HG02678 (cell line): ENCODE results near the gene XYLT1.
"Not testable (repeated sequence)": the region's sequence is repeated elsewhere in the genome, so short reads cannot be mapped to it uniquely, and the experiment has no call there.

Experiments used
- ATAC-seq: cut with Tn5 transposase; IDR thresholded peaks from one replicate; pipeline ENCODE4 v1.9.1; 2021; ENCODE audit warnings: mild to moderate bottlenecking, moderate library complexity; ENCODE audit not compliant: unreplicated experiment

Gene XYLT1

GRCh38 chr16:17342031-17342430 lies 128.7 kb downstream of the XYLT1 start:
- ATAC-seq: no peak

GRCh38 chr16:17340804-17341203 lies 130.0 kb downstream of the XYLT1 start:
- no peak for ATAC-seq

GRCh38 chr16:17339764-17340541 lies 130.8 kb downstream of the XYLT1 start:
- no peak for ATAC-seq

GRCh38 chr16:17338244-17338643 lies 132.5 kb downstream of the XYLT1 start:
- ATAC-seq: no peak

- no peak for ATAC-seq
These were observed 134.2 kb downstream of the XYLT1 start for GRCh38 chr16:17336530-17336900.

- no peak for ATAC-seq
These were observed 134.8 kb downstream of the XYLT1 start for GRCh38 chr16:17335826-17336529.

- ATAC-seq: not testable (repeated sequence)
These were observed 135.4 kb downstream of the XYLT1 start for GRCh38 chr16:17335406-17335805.

GRCh38 chr16:17334096-17334495 lies 136.7 kb downstream of the XYLT1 start:
- no peak for ATAC-seq

GRCh38 chr16:17333229-17333628 lies 137.5 kb downstream of the XYLT1 start:
- ATAC-seq: no peak

GRCh38 chr16:17331991-17332390 lies 138.8 kb downstream of the XYLT1 start:
- no peak for ATAC-seq

GRCh38 chr16:17331071-17331607 lies 139.6 kb downstream of the XYLT1 start:
- no peak for ATAC-seq

GRCh38 chr16:17330044-17330443 lies 140.7 kb downstream of the XYLT1 start:
- ATAC-seq: no peak

GRCh38 chr16:17329391-17329790 lies 141.4 kb downstream of the XYLT1 start:
- ATAC-seq: no peak

GRCh38 chr16:17328932-17329331 lies 141.8 kb downstream of the XYLT1 start:
- ATAC-seq: no peak

- no peak for ATAC-seq
These were observed 143.0 kb downstream of the XYLT1 start for GRCh38 chr16:17327664-17328335.

- ATAC-seq: no peak
These were observed 145.2 kb downstream of the XYLT1 start for GRCh38 chr16:17325476-17326143.

- no peak for ATAC-seq
These were observed 146.3 kb downstream of the XYLT1 start for GRCh38 chr16:17324451-17324850.

GRCh38 chr16:17323171-17323570 lies 147.6 kb downstream of the XYLT1 start:
- ATAC-seq: no peak

- no peak for ATAC-seq
These were observed 148.9 kb downstream of the XYLT1 start for GRCh38 chr16:17321824-17322223.

GRCh38 chr16:17320009-17320408 lies 150.8 kb downstream of the XYLT1 start:
- ATAC-seq: no peak

GRCh38 chr16:17318238-17318637 lies 152.5 kb downstream of the XYLT1 start:
- ATAC-seq: no peak
